Prostate gland (tissue), 2 donors: ENCODE data around the gene RABEP2.

Experiments
- POLR2A ChIP-seq: fragments of 450-650 bp; IDR thresholded peaks from one replicate; pipeline ENCODE4 v1.6.1; 2016; ENCODE audit warnings: antibody characterized with exemption, mild to moderate bottlenecking
- TF ChIP-seq, protein P1 (sequence below), 4 experiments: fragments of 200-600 bp in 2 of 4; fragments of 450-650 bp in 2 of 4; sonication (generic) in 2 of 4; IDR thresholded peaks; 1 replicate in 3 of 4; 2 replicates in 1 of 4; pipeline ENCODE4 v1.5.1; 2016 to 2019; ENCODE audit warnings: antibody characterized with exemption in 4 of 4, mild to moderate bottlenecking in 2 of 4, moderate library complexity in 2 of 4

DNA sequence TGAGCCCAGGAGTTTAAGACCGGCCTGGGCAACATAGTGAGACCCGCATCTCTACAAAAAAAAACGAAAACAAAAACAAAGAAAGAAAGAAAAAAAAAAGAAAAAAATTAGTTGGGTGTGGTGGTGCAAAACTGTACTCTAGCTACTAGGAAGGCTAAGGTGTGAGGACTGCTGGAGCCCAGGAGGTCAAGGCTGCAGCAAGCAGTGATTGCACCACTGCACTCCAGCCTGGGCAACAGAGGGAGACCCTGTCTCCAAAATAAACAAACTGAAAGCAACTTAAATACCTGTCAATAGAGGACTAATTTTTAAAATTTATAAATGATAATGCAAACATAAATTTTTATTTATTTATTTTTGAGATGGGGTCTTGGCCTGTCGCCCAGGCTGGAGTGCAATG is 29.4 kb downstream of the RABEP2 start:
- TF ChIP-seq, protein P1, sequence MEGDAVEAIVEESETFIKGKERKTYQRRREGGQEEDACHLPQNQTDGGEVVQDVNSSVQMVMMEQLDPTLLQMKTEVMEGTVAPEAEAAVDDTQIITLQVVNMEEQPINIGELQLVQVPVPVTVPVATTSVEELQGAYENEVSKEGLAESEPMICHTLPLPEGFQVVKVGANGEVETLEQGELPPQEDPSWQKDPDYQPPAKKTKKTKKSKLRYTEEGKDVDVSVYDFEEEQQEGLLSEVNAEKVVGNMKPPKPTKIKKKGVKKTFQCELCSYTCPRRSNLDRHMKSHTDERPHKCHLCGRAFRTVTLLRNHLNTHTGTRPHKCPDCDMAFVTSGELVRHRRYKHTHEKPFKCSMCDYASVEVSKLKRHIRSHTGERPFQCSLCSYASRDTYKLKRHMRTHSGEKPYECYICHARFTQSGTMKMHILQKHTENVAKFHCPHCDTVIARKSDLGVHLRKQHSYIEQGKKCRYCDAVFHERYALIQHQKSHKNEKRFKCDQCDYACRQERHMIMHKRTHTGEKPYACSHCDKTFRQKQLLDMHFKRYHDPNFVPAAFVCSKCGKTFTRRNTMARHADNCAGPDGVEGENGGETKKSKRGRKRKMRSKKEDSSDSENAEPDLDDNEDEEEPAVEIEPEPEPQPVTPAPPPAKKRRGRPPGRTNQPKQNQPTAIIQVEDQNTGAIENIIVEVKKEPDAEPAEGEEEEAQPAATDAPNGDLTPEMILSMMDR (IDR thresholded peaks at IDR 0.05), result no peak
- TF ChIP-seq POLR2A, result no peak
